Smooth muscle cell (in vitro differentiated cells): ENCODE data around the gene ADAM10. TPM values are rescaled to one million over a fixed set of nuclear protein-coding genes. Genes with fewer than 3 reads are reported as not detected.

Experiments
- DNase-seq: peaks from one replicate; lab custom pipeline; 2025; ENCODE audit not compliant: unreplicated experiment; lab: John Stamatoyannopoulos, UW
- H2AFZ ChIP-seq: fragments of 200-600 bp; sonication (generic); 2 replicates; pipeline ENCODE4 v1.6.0; 2016; ENCODE audit warnings: antibody characterized with exemption, low read depth, mild to moderate bottlenecking
- H3F3A ChIP-seq: fragments of 200-600 bp; sonication (generic); 2 replicates; pipeline ENCODE4 v1.6.0; 2017; ENCODE audit warnings: antibody characterized with exemption, low read depth
- H3K27ac ChIP-seq: fragments of 200-600 bp; sonication (generic); 2 replicates; pipeline ENCODE4 v1.5.1; 2016; ENCODE audit warnings: low read depth, mild to moderate bottlenecking
- H3K27me3 ChIP-seq: fragments of 200-600 bp; sonication (generic); 2 replicates; pipeline ENCODE4 v1.6.1; 2016; ENCODE audit warnings: low read depth, mild to moderate bottlenecking
- H3K36me3 ChIP-seq: fragments of 200-600 bp; sonication (generic); 2 replicates; pipeline ENCODE4 v1.5.1; 2016; ENCODE audit warnings: low read depth
- H3K4me1 ChIP-seq: fragments of 200-600 bp; sonication (generic); 2 replicates; pipeline ENCODE4 v1.5.1; 2016; ENCODE audit warnings: low read depth
- H3K4me2 ChIP-seq: fragments of 200-600 bp; sonication (generic); 2 replicates; pipeline ENCODE4 v1.6.0; 2016; ENCODE audit warnings: mild to moderate bottlenecking
- H3K4me3 ChIP-seq: fragments of 200-600 bp; sonication (generic); 2 replicates; pipeline ENCODE4 v1.5.1; 2016; ENCODE audit warnings: mild to moderate bottlenecking
- H3K79me2 ChIP-seq: fragments of 200-600 bp; sonication (generic); 2 replicates; pipeline ENCODE4 v1.6.0; 2016; ENCODE audit warnings: low read depth, mild to moderate bottlenecking
- H3K9ac ChIP-seq: fragments of 200-600 bp; sonication (generic); 2 replicates; pipeline ENCODE4 v1.6.0; 2016; ENCODE audit warnings: low read depth
- H3K9me3 ChIP-seq: fragments of 200-600 bp; sonication (generic); replicated peaks from 2 replicates; pipeline ENCODE4 v1.5.1; 2016; ENCODE audit warnings: low read depth
- H4K20me1 ChIP-seq: fragments of 200-600 bp; sonication (generic); 2 replicates; pipeline ENCODE4 v1.6.0; 2016; ENCODE audit warnings: low read depth
- CTCF ChIP-seq: fragments of 200-600 bp; sonication (generic); IDR thresholded peaks from 2 replicates; pipeline ENCODE4 v1.5.1; 2017; ENCODE audit warnings: borderline replicate concordance, mild to moderate bottlenecking, antibody characterized with exemption; ENCODE audit not compliant: insufficient read depth, poor library complexity, severe bottlenecking
- WGBS: methylation state at CpG from one replicate; pipeline ENCODE4 v1.1.7; 2016; ENCODE audit warnings: low lambda C conversion rate; 5-methylcytosine and 5-hydroxymethylcytosine counted together
- polyA plus RNA-seq: library from polyadenylated mRNA; unstranded; fragments of >200 nt; fragmentation: Nextera tagmentation; extraction: Ambion mirVana; gene quantifications from 2 replicates; pipeline ENCODE4 v1.2.1, GENCODE V29; 2016
- total RNA-seq: library from RNA; depleted of rRNA; stranded (reverse); fragments of >200 nt; gene quantifications from 2 replicates; pipeline ENCODE4 v1.2.3, GENCODE V29; 2014

ADAM10 gene
- total and polyA plus RNA-seq, 2 experiments from 2014 or later = 168 to 200 TPM

GRCh38 chr15:58736018-58736643, 13.4 kb downstream of the ADAM10 start:
- H3K4me2 ChIP-seq = no peak overlapping the region
- DNase-seq = no peak
- H3F3A ChIP-seq = peaks cover 23% of the 10 kb centered on the region
- H2AFZ ChIP-seq = no peak overlapping the region
- H3K36me3 ChIP-seq = no peaks in the 10 kb centered on the region
- H3K27ac ChIP-seq = peak overlapping the region; percentile 34
- no peak overlapping the region for H3K9ac ChIP-seq
- 68% methylated on average over 2 of the region's 2 CpGs for WGBS
- peaks cover 29% of the 10 kb centered on the region for H3K4me1 ChIP-seq
- TF ChIP-seq CTCF = no peak
- H3K9me3 ChIP-seq = no peaks in the 10 kb centered on the region
- H3K27me3 ChIP-seq = no peaks in the 10 kb centered on the region
- peaks cover 92% of the 10 kb centered on the region for H3K79me2 ChIP-seq
- no peak overlapping the region for H3K4me3 ChIP-seq
- peaks cover 97% of the 10 kb centered on the region for H4K20me1 ChIP-seq

- Histone ChIP-seq H2AFZ (no peak overlapping the region), H3K9me3 (no peaks in the 10 kb centered on the region), H3K79me2 (peaks cover 92% of the 10 kb centered on the region), H3K36me3 (no peaks in the 10 kb centered on the region), H3K4me1 (peaks cover 21% of the 10 kb centered on the region), H3F3A (peaks cover 27% of the 10 kb centered on the region), H3K27me3 (no peaks in the 10 kb centered on the region), H3K27ac (peak overlapping the region; percentile 34), H3K4me2 (no peak overlapping the region), H4K20me1 (peaks cover 97% of the 10 kb centered on the region), H3K4me3 (no peak overlapping the region), H3K9ac (no peak overlapping the region)
- WGBS = 54% methylated on average over 2 of the region's 2 CpGs
- no peak for DNase-seq
- no peak for TF ChIP-seq CTCF
Measured at GRCh38 chr15:58734859-58735258, 14.6 kb downstream of the ADAM10 start.

GRCh38 chr15:58732625-58733363, 16.7 kb downstream of the ADAM10 start:
- Histone ChIP-seq H3K36me3 (no peaks in the 10 kb centered on the region), H3K4me3 (no peak overlapping the region), H3K4me2 (peak overlapping the region; percentile 41), H3K4me1 (peaks cover 16% of the 10 kb centered on the region), H2AFZ (no peak overlapping the region), H4K20me1 (peaks cover 96% of the 10 kb centered on the region), H3K9ac (no peak overlapping the region), H3F3A (peaks cover 27% of the 10 kb centered on the region), H3K79me2 (peaks cover 92% of the 10 kb centered on the region), H3K27me3 (no peaks in the 10 kb centered on the region), H3K27ac (peak overlapping the region; percentile 90), H3K9me3 (no peaks in the 10 kb centered on the region)
- no peak for DNase-seq
- 84% methylated on average over 4 of the region's 4 CpGs for WGBS
- no peak for TF ChIP-seq CTCF
